HG03108 (cell line): Measurements from ENCODE around the gene REPS1.
"Not testable (repeated sequence)": the region's sequence is repeated elsewhere in the genome, so short reads cannot be mapped to it uniquely, and the experiment has no call there.

Experiments used
- ATAC-seq: cut with Tn5 transposase; IDR thresholded peaks from one replicate; pipeline ENCODE4 v1.9.1; 2021; ENCODE audit warnings: moderate library complexity; ENCODE audit not compliant: unreplicated experiment

The REPS1 gene

GRCh38 chr6:139007428-139007827, 19.4 kb upstream of the REPS1 start:
- no peak for ATAC-seq

- no peak for ATAC-seq
These were observed 18.4 kb upstream of the REPS1 start for GRCh38 chr6:139006477-139006876.

- no peak for ATAC-seq
These were observed 15.7 kb upstream of the REPS1 start for GRCh38 chr6:139003751-139004150.

GRCh38 chr6:138999949-139000725, 12.1 kb upstream of the REPS1 start:
- ATAC-seq: no peak

- ATAC-seq: no peak
These were observed 9.1 kb upstream of the REPS1 start for GRCh38 chr6:138997136-138997535.

- ATAC-seq: no peak
These were observed 8.5 kb upstream of the REPS1 start for GRCh38 chr6:138996524-138996923.

GRCh38 chr6:138993410-138993809, 5.4 kb upstream of the REPS1 start:
- ATAC-seq: not testable (repeated sequence)

- not testable (repeated sequence) for ATAC-seq
These were observed 4.9 kb upstream of the REPS1 start for GRCh38 chr6:138992965-138993364.

GRCh38 chr6:138991206-138991605, 3.2 kb upstream of the REPS1 start:
- ATAC-seq: no peak

- no peak for ATAC-seq
These were observed 1.3 kb upstream of the REPS1 start for GRCh38 chr6:138989098-138989983.

- ATAC-seq: peak; percentile 10
These were observed 399 bp upstream of the REPS1 start for GRCh38 chr6:138988469-138988834.

GRCh38 chr6:138987080-138987642, 892 bp downstream of the REPS1 start:
- ATAC-seq: peak; percentile 1

- ATAC-seq: no peak
These were observed 1.5 kb downstream of the REPS1 start for GRCh38 chr6:138986578-138986977.

GRCh38 chr6:138981416-138981815, 6.6 kb downstream of the REPS1 start:
- no peak for ATAC-seq

- no peak for ATAC-seq
These were observed 8.0 kb downstream of the REPS1 start for GRCh38 chr6:138979813-138980668.

- no peak for ATAC-seq
These were observed 8.7 kb downstream of the REPS1 start for GRCh38 chr6:138979365-138979764.

GRCh38 chr6:138978229-138978628, 9.8 kb downstream of the REPS1 start:
- ATAC-seq: no peak

- ATAC-seq: no peak
These were observed 10.3 kb downstream of the REPS1 start for GRCh38 chr6:138977646-138978167.

- no peak for ATAC-seq
These were observed 10.8 kb downstream of the REPS1 start for GRCh38 chr6:138977242-138977641.

- ATAC-seq: no peak
These were observed 12.2 kb downstream of the REPS1 start for GRCh38 chr6:138975815-138976214.
